B cell (primary cell): Measurements from ENCODE around the gene PALM2AKAP2.

Source experiments
- CTCF ChIP-seq: fragments of 200-600 bp; IDR thresholded peaks from one replicate; pipeline ENCODE4 v1.8.0; 2022; ENCODE audit warnings: antibody characterized with exemption, mild to moderate bottlenecking
- EZH2 ChIP-seq: IDR thresholded peaks from 2 replicates; pipeline ENCODE4 v1.6.1; 2012; ENCODE audit warnings: borderline replicate concordance, low read depth, mild to moderate bottlenecking, moderate library complexity, low read length; ENCODE audit not compliant: insufficient read depth, poor library complexity, severe bottlenecking

- no peak for TF ChIP-seq CTCF
- no peak for TF ChIP-seq EZH2
Observed at GRCh38 chr9:109826559-109826958, 46.6 kb downstream of the PALM2AKAP2 start.
